IPS DF 4.7 (cell line): ENCODE data around the gene GLRA3.

Experiments used
- DNase-seq: peaks from one replicate; pipeline ENCODE4 v3.0.0-alpha.2; 2013; ENCODE audit warnings: low spot score; ENCODE audit errors: extremely low read depth

The GLRA3 gene

DNA sequence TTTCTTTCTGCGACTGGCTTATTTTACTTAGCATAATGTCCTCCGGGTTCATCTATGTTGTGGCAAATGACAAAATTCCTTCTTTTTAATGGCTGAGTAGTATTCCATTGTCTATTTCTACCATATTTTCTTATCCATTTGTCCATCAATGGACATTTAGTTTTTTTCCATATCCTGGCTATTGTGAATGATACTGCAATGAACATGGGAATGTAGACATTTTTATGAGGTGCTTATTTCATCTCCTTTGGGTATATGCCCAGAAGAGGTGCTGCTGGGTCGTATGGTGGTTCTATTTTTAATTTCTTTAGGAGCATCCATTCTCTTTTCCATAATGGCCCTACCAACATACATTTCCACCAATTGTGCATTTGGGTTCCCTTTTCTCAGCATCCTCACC, 230.2 kb downstream of the GLRA3 start:
- DNase-seq: no peak

- no peak for DNase-seq
Observed at GRCh38 chr4:174596513-174596912, 232.5 kb downstream of the GLRA3 start.

- DNase-seq: no peak
Observed at GRCh38 chr4:174595141-174595929, 233.7 kb downstream of the GLRA3 start.

DNA sequence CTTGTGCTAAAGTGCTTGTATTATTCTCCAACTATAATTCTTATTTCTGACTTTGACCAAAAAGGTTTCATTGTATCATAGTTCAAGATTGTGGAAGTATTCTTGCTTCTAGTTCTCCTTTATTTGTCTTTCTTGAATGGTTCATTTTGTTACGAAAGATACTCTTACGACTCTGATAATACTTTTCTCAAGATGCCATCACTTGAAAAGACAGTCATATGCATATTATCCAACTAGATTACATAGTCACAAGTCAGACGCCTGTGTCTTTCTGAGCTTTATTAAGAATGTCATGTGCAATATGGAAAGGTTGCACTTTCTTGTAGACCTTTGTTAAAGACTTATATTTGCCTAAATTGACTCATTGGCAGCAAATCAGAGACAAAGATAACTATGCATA, 235.3 kb downstream of the GLRA3 start:
- no peak for DNase-seq

- DNase-seq: no peak
Observed at GRCh38 chr4:174592985-174593335, 236.1 kb downstream of the GLRA3 start.

- DNase-seq: no peak
Observed at GRCh38 chr4:174592256-174592984, 236.6 kb downstream of the GLRA3 start.

DNA sequence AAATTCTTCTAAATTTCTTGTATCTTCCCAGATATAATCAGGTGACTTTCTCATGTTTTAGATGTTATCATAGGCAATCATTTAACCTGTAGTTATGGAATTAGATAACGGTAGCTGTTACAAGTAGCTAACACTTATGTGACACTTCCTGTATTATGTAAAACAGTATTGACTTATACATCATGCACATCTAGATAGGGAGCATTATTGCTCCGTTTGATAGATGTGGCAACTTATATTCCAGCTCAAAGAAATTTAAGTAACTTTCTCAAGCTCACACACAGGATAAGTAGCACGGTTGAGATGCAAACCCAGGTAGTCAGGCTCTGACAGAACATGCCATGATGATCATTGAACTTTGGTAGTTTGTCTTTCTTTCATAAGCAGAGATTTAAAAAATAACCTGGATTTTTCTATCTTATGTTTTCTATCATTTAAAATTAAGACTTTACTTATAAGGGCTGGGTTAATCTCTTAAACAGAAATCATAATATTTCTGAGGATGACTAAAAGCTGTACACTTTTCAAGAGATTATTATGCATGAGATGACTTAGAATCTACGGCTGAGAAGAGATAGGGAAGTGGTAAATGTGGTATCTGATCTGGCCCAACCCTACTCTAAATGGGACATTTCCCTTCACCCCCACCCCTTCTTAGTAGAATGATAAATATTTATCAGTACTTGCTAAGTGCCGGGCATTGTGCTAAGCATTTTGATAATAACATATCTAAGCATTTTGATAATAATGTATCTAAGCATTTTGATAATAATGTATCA, 237.6 kb downstream of the GLRA3 start:
- no peak for DNase-seq

- no peak for DNase-seq
Observed at GRCh38 chr4:174590336-174590735, 238.7 kb downstream of the GLRA3 start.
